H9 (cell line): Measurements from ENCODE around the gene OPTN. TPM values are rescaled to one million over a fixed set of nuclear protein-coding genes. Genes with fewer than 3 reads are reported as not detected.

Experiments
- DNase-seq: peaks from one replicate; pipeline ENCODE4 v3.0.0-alpha.2; 2017
- H2AFZ ChIP-seq: one replicate; pipeline ENCODE4 v1.6.1; 2013; ENCODE audit warnings: mild to moderate bottlenecking, low read length, control low read depth, moderate library complexity
- H2AK5ac ChIP-seq: 2 replicates; pipeline ENCODE4 v1.6.1; 2013; ENCODE audit warnings: low read length, control low read depth, mixed read lengths; ENCODE audit not compliant: insufficient read length
- H2BK120ac ChIP-seq: one replicate; pipeline ENCODE4 v1.6.1; 2013; ENCODE audit warnings: low read depth, mild to moderate bottlenecking, low read length, control low read depth, inconsistent platforms; ENCODE audit not compliant: poor library complexity, severe bottlenecking
- H2BK12ac ChIP-seq: 2 replicates; pipeline ENCODE4 v1.6.1; 2013; ENCODE audit warnings: low read length, control low read depth, mixed read lengths, low read depth; ENCODE audit not compliant: insufficient read length
- H2BK15ac ChIP-seq: 2 replicates; pipeline ENCODE4 v1.6.1; 2013; ENCODE audit warnings: low read depth, low read length, control low read depth
- H2BK20ac ChIP-seq: one replicate; pipeline ENCODE4 v1.6.1; 2013; ENCODE audit warnings: low read depth, mild to moderate bottlenecking, low read length, control low read depth, inconsistent platforms; ENCODE audit not compliant: poor library complexity, severe bottlenecking
- H2BK5ac ChIP-seq: 2 replicates; pipeline ENCODE4 v1.6.1; 2013; ENCODE audit warnings: low read length, control low read depth, mixed read lengths; ENCODE audit not compliant: insufficient read length
- H3K14ac ChIP-seq: 2 replicates; pipeline ENCODE4 v1.6.1; 2013; ENCODE audit warnings: low read length, control low read depth; ENCODE audit not compliant: insufficient read depth
- H3K18ac ChIP-seq: 2 replicates; pipeline ENCODE4 v1.6.1; 2013; ENCODE audit warnings: low read depth, mild to moderate bottlenecking, mixed read lengths, low read length, control low read depth; ENCODE audit not compliant: insufficient read length
- H3K23ac ChIP-seq: 2 replicates; pipeline ENCODE4 v1.6.1; 2013; ENCODE audit warnings: low read length, control low read depth, mixed read lengths, low read depth; ENCODE audit not compliant: insufficient read length
- H3K23me2 ChIP-seq: 2 replicates; pipeline ENCODE4 v1.6.1; 2013; ENCODE audit warnings: low read depth, mild to moderate bottlenecking, mixed read lengths, low read length, control low read depth; ENCODE audit not compliant: insufficient read length, poor library complexity, severe bottlenecking
- H3K27ac ChIP-seq: 2 replicates; pipeline ENCODE4 v1.5.1; 2013; ENCODE audit warnings: low read length, control low read depth, mixed read lengths, low read depth; ENCODE audit not compliant: insufficient read length
- H3K27me3 ChIP-seq: 2 replicates; pipeline ENCODE4 v1.6.1; 2013; ENCODE audit warnings: low read length, control low read depth, inconsistent platforms; ENCODE audit not compliant: insufficient read depth
- H3K4ac ChIP-seq: 2 replicates; pipeline ENCODE4 v1.6.1; 2013; ENCODE audit warnings: low read depth, mild to moderate bottlenecking, control low read depth, inconsistent platforms, low read length, moderate library complexity
- H3K4me1 ChIP-seq: 2 replicates; pipeline ENCODE4 v1.6.1; 2013; ENCODE audit warnings: low read length, control low read depth, inconsistent platforms; ENCODE audit not compliant: insufficient read depth
- H3K4me2 ChIP-seq: 2 replicates; pipeline ENCODE4 v1.6.1; 2013; ENCODE audit warnings: low read length, control low read depth, mixed read lengths; ENCODE audit not compliant: insufficient read length, insufficient read depth
- H3K56ac ChIP-seq: 2 replicates; pipeline ENCODE4 v1.6.1; 2013; ENCODE audit warnings: low read depth, mild to moderate bottlenecking, mixed read lengths, low read length, control low read depth; ENCODE audit not compliant: insufficient read length
- H3K79me1 ChIP-seq: 2 replicates; pipeline ENCODE4 v1.6.1; 2013; ENCODE audit warnings: low read depth, mild to moderate bottlenecking, moderate library complexity, low read length, control low read depth, inconsistent platforms; ENCODE audit not compliant: insufficient read depth, poor library complexity, severe bottlenecking
- H3K79me2 ChIP-seq: 2 replicates; pipeline ENCODE4 v1.6.1; 2013; ENCODE audit warnings: low read length, control low read depth, inconsistent platforms; ENCODE audit not compliant: insufficient read depth
- H3K9ac ChIP-seq: 2 replicates; pipeline ENCODE4 v1.6.1; 2013; ENCODE audit warnings: low read length, control low read depth, mixed read lengths; ENCODE audit not compliant: insufficient read length; ENCODE audit errors: extremely low read depth
- H3K9me3 ChIP-seq: one replicate; pipeline ENCODE4 v1.6.1; 2013; ENCODE audit warnings: low read depth, low read length, inconsistent platforms; ENCODE audit not compliant: control insufficient read depth
- H3T11ph ChIP-seq: one replicate; pipeline ENCODE4 v1.6.1; 2013; ENCODE audit warnings: mild to moderate bottlenecking, low read length, control low read depth, inconsistent platforms
- H4K20me1 ChIP-seq: one replicate; pipeline ENCODE4 v1.6.1; 2013; ENCODE audit not compliant: control insufficient read depth, insufficient read length, insufficient read depth
- H4K5ac ChIP-seq: 2 replicates; pipeline ENCODE4 v1.6.1; 2013; ENCODE audit warnings: low read depth, mild to moderate bottlenecking, mixed read lengths, low read length, control low read depth; ENCODE audit not compliant: insufficient read length
- H4K8ac ChIP-seq: replicated peaks from 2 replicates; pipeline ENCODE4 v1.6.1; 2013; ENCODE audit warnings: low read length, control low read depth, mixed read lengths, low read depth; ENCODE audit not compliant: insufficient read length
- H4K91ac ChIP-seq: 2 replicates; pipeline ENCODE4 v1.6.1; 2013; ENCODE audit warnings: low read depth, mild to moderate bottlenecking, moderate library complexity, mixed read lengths, low read length, control low read depth; ENCODE audit not compliant: insufficient read length
- H3K27ac Mint-ChIP-seq, 3 experiments: 2 replicates in 2 of 3; 3 replicates in 1 of 3; pipeline ENCODE4 v1.8.0; 2020 to 2021; ENCODE audit warnings: mixed read lengths in 3 of 3, mild to moderate bottlenecking in 1 of 3, moderate library complexity in 1 of 3
- H3K27me3 Mint-ChIP-seq: 2 replicates; pipeline ENCODE4 v1.8.0; 2021; ENCODE audit warnings: low read depth, mild to moderate bottlenecking, moderate library complexity, mixed read lengths
- H3K36me3 Mint-ChIP-seq, 3 experiments: 2 replicates in 2 of 3; 3 replicates in 1 of 3; pipeline ENCODE4 v1.8.0; 2020 to 2021; ENCODE audit warnings: low read depth in 3 of 3, mixed read lengths in 3 of 3; ENCODE audit not compliant: insufficient read depth in 1 of 3
- H3K4me1 Mint-ChIP-seq, 2 experiments: 2 replicates each; pipeline ENCODE4 v1.8.0; 2020; ENCODE audit warnings: mixed read lengths in 2 of 2
- H3K4me3 Mint-ChIP-seq, 2 experiments: 2 replicates in 1 of 2; 3 replicates in 1 of 2; pipeline ENCODE4 v1.8.0; 2020 to 2021; ENCODE audit warnings: mild to moderate bottlenecking in 2 of 2, mixed read lengths in 2 of 2, moderate library complexity in 1 of 2
- H3K9me3 Mint-ChIP-seq, 2 experiments: 2 replicates in 1 of 2; 3 replicates in 1 of 2; pipeline ENCODE4 v1.8.0; 2020; ENCODE audit warnings: mild to moderate bottlenecking in 2 of 2, mixed read lengths in 2 of 2, moderate library complexity in 1 of 2
- CTCF ChIP-seq: fragments of 200-600 bp; sonication (generic); conservative IDR thresholded peaks from 3 replicates; pipeline ENCODE4 v1.8.0; 2021; ENCODE audit warnings: antibody characterized with exemption, mild to moderate bottlenecking
- WGBS: extraction: QIAGEN DNeasy Blood & Tissue Kit; methylation state at CpG from one replicate; pipeline ENCODE4 v1.1.7; 2013; ENCODE audit warnings: missing lambda C conversion rate, low lambda C conversion rate, mixed read lengths; ENCODE audit not compliant: insufficient read length; ENCODE audit errors: extremely low coverage; 5-methylcytosine and 5-hydroxymethylcytosine counted together
- total RNA-seq: library from RNA; stranded (reverse); gene quantifications from 2 replicates; pipeline ENCODE4 v1.2.1, GENCODE V29; 2021

OPTN gene
- total RNA-seq, 1 experiment from 2014 or later = 16.1 TPM

GRCh38 chr10:13099144-13099665 is 758 bp upstream of the OPTN start:
- TF ChIP-seq CTCF = peak; percentile 62; the same call in 2 of the 3 replicates
- H3K9me3 Mint-ChIP-seq = peaks cover 0 to 1% of the 10 kb centered on the region in 2 experiments; a peak in 2 of 5 replicates
- no peak overlapping the region for H3K18ac ChIP-seq
- H3K79me2 ChIP-seq = no peaks in the 10 kb centered on the region
- no peak overlapping the region for H2BK120ac ChIP-seq
- H4K8ac ChIP-seq = no peak overlapping the region
- H4K5ac ChIP-seq = no peak overlapping the region
- H3K23ac ChIP-seq = no peak overlapping the region
- H3K9ac ChIP-seq = no peak overlapping the region
- no peaks in the 10 kb centered on the region; the same call in 1 of the 2 replicates for H3K27me3 ChIP-seq
- no peak overlapping the region for H2BK15ac ChIP-seq
- H2BK12ac ChIP-seq = no peak overlapping the region
- H3K36me3 Mint-ChIP-seq = no peaks in the 10 kb centered on the region; a peak in 1 of 7 replicates
- H3K27ac ChIP-seq = no peak overlapping the region
- H3K27ac Mint-ChIP-seq = peak overlapping the region; percentile 48 to 80 (median 77); a peak in 4 of 7 replicates
- no peak overlapping the region for H3T11ph ChIP-seq
- H2BK20ac ChIP-seq = no peak overlapping the region
- peak overlapping the region; percentile 67 for H2AFZ ChIP-seq
- no peak overlapping the region for H3K4ac ChIP-seq
- H3K56ac ChIP-seq = no peak overlapping the region
- peak overlapping the region; percentile 71 for H3K4me2 ChIP-seq
- H2AK5ac ChIP-seq = no peak overlapping the region
- H3K23me2 ChIP-seq = peaks cover 11% of the 10 kb centered on the region
- H4K91ac ChIP-seq = no peak overlapping the region
- no peaks in the 10 kb centered on the region for H3K79me1 ChIP-seq
- no peak overlapping the region for H2BK5ac ChIP-seq
- H3K14ac ChIP-seq = no peak overlapping the region
- no CpG with 5 or more reads among the region's 14 CpGs for WGBS
- no peaks in the 10 kb centered on the region for H4K20me1 ChIP-seq
- H3K4me1 Mint-ChIP-seq = peaks cover 6 to 9% of the 10 kb centered on the region in 2 experiments
- no peaks in the 10 kb centered on the region for H3K4me1 ChIP-seq
- peaks cover 12% of the 10 kb centered on the region for H3K27me3 Mint-ChIP-seq
- H3K9me3 ChIP-seq = no peaks in the 10 kb centered on the region
- DNase-seq = peak; percentile 88
- H3K4me3 Mint-ChIP-seq = peak overlapping the region; percentile 82 to 91
